ENCODE data around the gene FAM98A. TPM values are rescaled to one million over a fixed set of nuclear protein-coding genes. Genes with fewer than 3 reads are reported as not detected.

Gene FAM98A
- polyA plus RNA-seq, 2 of the 4 experiments (the other 2 are of a cell fraction), result 83.4 to 97.2 TPM

DNA sequence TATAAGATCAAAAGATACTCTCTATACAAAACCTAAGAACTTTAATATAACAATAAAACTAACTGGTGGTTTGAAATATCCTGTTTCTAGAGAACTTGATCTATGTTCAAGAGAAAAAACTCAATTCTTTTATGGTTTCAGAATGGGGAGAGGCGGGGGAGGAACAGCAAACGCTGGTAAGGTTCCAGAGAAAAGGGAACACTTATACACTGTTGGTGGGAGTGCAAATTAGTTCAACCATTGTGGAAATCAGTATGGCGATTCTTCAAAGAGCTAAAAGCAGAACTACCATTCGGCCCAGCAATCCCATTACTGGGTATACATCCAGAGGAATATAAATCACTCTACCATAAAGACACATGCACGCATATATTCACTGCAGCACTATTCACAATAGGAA lies 17.2 kb downstream of the FAM98A start:
- Histone ChIP-seq H3K4me2 (no peak overlapping the region), H3K4me3 (no peak overlapping the region), H3K9me3 (no peaks in the 10 kb centered on the region), H3K4me1 (no peaks in the 10 kb centered on the region), H3K27ac (no peak overlapping the region)
- ATAC-seq, result no peak
- POLR2A ChIA-PET, result no interaction called here
- FAIRE-seq, result no peak
- TF ChIP-seq NR3C1 (IDR thresholded peaks at IDR 0.05) (no peak), BHLHE40 (IDR thresholded peaks at IDR 0.05; ENCODE audit: low read depth, low read length) (no peak), TFCP2L1 (CRISPR knock-in tag; IDR thresholded peaks at IDR 0.05) (no peak), ZNF302 (CRISPR knock-in tag; IDR thresholded peaks at IDR 0.05) (no peak), PHF8 (IDR thresholded peaks at IDR 0.05; ENCODE audit: borderline replicate concordance, low read depth) (no peak), POLR2A (IDR thresholded peaks at IDR 0.05; ENCODE audit: low read length) (no peak), ZFP36 (IDR thresholded peaks at IDR 0.05; ENCODE audit: borderline replicate concordance, partially characterized antibody) (no peak), SMC3 (IDR thresholded peaks at IDR 0.05) (no peak), RARB (CRISPR knock-in tag; IDR thresholded peaks at IDR 0.05) (no peak), NFE2L2 (conservative IDR thresholded peaks at IDR 0.05; ENCODE audit: low read length) (no peak), HOXA7 (CRISPR knock-in tag; IDR thresholded peaks at IDR 0.05) (no peak), CBX8 (IDR thresholded peaks at IDR 0.05) (no peak)
- TF ChIP-seq, protein P1, sequence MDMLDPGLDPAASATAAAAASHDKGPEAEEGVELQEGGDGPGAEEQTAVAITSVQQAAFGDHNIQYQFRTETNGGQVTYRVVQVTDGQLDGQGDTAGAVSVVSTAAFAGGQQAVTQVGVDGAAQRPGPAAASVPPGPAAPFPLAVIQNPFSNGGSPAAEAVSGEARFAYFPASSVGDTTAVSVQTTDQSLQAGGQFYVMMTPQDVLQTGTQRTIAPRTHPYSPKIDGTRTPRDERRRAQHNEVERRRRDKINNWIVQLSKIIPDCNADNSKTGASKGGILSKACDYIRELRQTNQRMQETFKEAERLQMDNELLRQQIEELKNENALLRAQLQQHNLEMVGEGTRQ (IDR thresholded peaks at IDR 0.05), result no peak
- TF ChIP-seq, protein P2, sequence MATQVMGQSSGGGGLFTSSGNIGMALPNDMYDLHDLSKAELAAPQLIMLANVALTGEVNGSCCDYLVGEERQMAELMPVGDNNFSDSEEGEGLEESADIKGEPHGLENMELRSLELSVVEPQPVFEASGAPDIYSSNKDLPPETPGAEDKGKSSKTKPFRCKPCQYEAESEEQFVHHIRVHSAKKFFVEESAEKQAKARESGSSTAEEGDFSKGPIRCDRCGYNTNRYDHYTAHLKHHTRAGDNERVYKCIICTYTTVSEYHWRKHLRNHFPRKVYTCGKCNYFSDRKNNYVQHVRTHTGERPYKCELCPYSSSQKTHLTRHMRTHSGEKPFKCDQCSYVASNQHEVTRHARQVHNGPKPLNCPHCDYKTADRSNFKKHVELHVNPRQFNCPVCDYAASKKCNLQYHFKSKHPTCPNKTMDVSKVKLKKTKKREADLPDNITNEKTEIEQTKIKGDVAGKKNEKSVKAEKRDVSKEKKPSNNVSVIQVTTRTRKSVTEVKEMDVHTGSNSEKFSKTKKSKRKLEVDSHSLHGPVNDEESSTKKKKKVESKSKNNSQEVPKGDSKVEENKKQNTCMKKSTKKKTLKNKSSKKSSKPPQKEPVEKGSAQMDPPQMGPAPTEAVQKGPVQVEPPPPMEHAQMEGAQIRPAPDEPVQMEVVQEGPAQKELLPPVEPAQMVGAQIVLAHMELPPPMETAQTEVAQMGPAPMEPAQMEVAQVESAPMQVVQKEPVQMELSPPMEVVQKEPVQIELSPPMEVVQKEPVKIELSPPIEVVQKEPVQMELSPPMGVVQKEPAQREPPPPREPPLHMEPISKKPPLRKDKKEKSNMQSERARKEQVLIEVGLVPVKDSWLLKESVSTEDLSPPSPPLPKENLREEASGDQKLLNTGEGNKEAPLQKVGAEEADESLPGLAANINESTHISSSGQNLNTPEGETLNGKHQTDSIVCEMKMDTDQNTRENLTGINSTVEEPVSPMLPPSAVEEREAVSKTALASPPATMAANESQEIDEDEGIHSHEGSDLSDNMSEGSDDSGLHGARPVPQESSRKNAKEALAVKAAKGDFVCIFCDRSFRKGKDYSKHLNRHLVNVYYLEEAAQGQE (IDR thresholded peaks at IDR 0.05), result no peak
- DNase-seq (ENCODE audit: low read depth in 1 of 2, low spot score in 1 of 2), result no peak
- CTCF ChIA-PET, result interaction anchor here (1.2 to 3.6 kb wide), 8 partner anchors 10 to 293 kb away, joined by 3 to 20 read pairs (median 6); partner anchors contain the start of gene RASGRP3
- 93% methylated on average over 5 of the region's 5 CpGs for WGBS (ENCODE audit: missing lambda C conversion rate)

DNA sequence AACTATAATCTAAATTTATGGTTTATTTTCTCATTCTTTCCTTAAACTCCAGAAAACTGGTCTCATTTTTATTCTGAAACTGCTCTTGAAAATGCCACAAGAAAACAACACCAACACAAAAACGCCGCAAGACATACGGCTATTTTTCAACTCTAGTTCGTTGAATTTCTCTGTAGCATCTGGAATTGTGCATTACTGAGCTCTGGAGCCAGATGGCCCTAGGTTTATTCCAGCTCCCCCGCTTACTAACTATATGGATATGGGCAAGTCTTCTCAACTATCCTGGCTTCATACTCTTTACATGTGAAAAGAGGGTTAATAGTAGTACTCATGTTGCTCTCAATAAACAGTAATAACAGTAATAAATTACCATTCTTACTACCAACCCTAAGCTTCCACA lies 19.9 kb downstream of the FAM98A start:
- H3K9me3 ChIP-seq, result no peaks in the 10 kb centered on the region
- TF ChIP-seq PBX3 (IDR thresholded peaks at IDR 0.05) (no peak), GATA3 (IDR thresholded peaks at IDR 0.05; ENCODE audit: borderline replicate concordance) (no peak)
- H3K4me3 ChIP-seq, result no peak overlapping the region
- CTCF ChIA-PET, result interaction anchor here (1.2 to 1.6 kb wide), 4 partner anchors 9 to 166 kb away, joined by 4 to 5 read pairs (median 4); no protein-coding TSS in a partner anchor
- ATAC-seq (no peak), FAIRE-seq (no peak), DNase-seq (ENCODE audit: low read depth in 1 of 2, low spot score in 1 of 2) (no peak)
- no peak overlapping the region for H3K27ac ChIP-seq
- H3K4me1 ChIP-seq, result 0 out of 3 replicates have a peak, but pooled peaks cover 2% of the 10 kb centered on the region
- POLR2A ChIA-PET, result no interaction called here
- no peak overlapping the region for H3K4me2 ChIP-seq
- 94% methylated on average over 5 of the region's 5 CpGs for WGBS (ENCODE audit: missing lambda C conversion rate)

DNA sequence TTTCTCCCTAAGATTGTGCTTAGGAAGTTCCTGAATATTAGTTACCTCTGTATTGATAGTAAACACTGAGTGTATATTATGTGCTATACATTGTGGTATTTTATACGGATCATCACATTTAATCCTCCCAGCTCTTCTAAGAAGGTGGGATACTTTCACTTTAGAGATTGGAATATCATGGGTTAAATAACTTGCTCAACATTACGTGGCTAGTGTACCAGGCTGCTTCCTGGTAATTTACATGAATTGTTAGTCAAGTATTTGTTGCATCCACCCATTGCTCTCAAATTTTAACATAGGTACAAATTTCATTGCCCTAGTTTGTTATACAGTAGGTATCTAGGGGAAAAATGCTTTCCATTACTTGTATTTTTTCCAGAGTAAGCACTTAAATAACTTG lies 21.4 kb downstream of the FAM98A start:
- CTCF ChIA-PET, result interaction anchor here (1.1 to 2.1 kb wide), 4 partner anchors 14 to 544 kb away, joined by 4 to 8 read pairs (median 5); no protein-coding TSS in a partner anchor
- no peak for DNase-seq (ENCODE audit: low read depth in 1 of 2, low spot score in 1 of 2)
- POLR2A ChIA-PET, result no interaction called here
- H3K27ac ChIP-seq, result no peak overlapping the region
- no peak overlapping the region for H3K4me2 ChIP-seq
- no peaks in the 10 kb centered on the region for H3K9me3 ChIP-seq
- H3K4me3 ChIP-seq, result no peak overlapping the region
- FAIRE-seq, result no peak
- 0 out of 3 replicates have a peak, but pooled peaks cover 3% of the 10 kb centered on the region for H3K4me1 ChIP-seq
- TF ChIP-seq ESRRA (IDR thresholded peaks at IDR 0.05; ENCODE audit: borderline replicate concordance, low read length), result no peak
- TF ChIP-seq POLR2AphosphoS2 (conservative IDR thresholded peaks at IDR 0.05; ENCODE audit: low read length), result no peak
- TF ChIP-seq NPAS2 (CRISPR knock-in tag; IDR thresholded peaks at IDR 0.05; ENCODE audit: borderline replicate concordance), result no peak
- no peak for TF ChIP-seq NFE2L2 (conservative IDR thresholded peaks at IDR 0.05; ENCODE audit: low read length)
- no peak for TF ChIP-seq SREBF2 (IDR thresholded peaks at IDR 0.05)
- TF ChIP-seq RFX5 (IDR thresholded peaks at IDR 0.05), result no peak
- TF ChIP-seq, protein P3, sequence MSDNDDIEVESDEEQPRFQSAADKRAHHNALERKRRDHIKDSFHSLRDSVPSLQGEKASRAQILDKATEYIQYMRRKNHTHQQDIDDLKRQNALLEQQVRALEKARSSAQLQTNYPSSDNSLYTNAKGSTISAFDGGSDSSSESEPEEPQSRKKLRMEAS (IDR thresholded peaks at IDR 0.05), result no peak
- TF ChIP-seq, protein P1 (IDR thresholded peaks at IDR 0.05), result no peak
- no peak for TF ChIP-seq KDM5A (IDR thresholded peaks at IDR 0.05)
- TF ChIP-seq ATOH8 (CRISPR knock-in tag; IDR thresholded peaks at IDR 0.05; ENCODE audit: low read depth), result no peak
- TF ChIP-seq ZSCAN20 (CRISPR knock-in tag; IDR thresholded peaks at IDR 0.05), result no peak
- TF ChIP-seq BCL3 (IDR thresholded peaks at IDR 0.05), result no peak
- TF ChIP-seq HOXA7 (CRISPR knock-in tag; IDR thresholded peaks at IDR 0.05), result no peak
- no peak for TF ChIP-seq FOSL2 (IDR thresholded peaks at IDR 0.05)
- TF ChIP-seq FOSL2 (CRISPR knock-in tag; IDR thresholded peaks at IDR 0.05), result no peak
- no peak for ATAC-seq
- WGBS (ENCODE audit: missing lambda C conversion rate), result 68% methylated on average over 2 of the region's 2 CpGs

Data from A549 (cell line).